IgD-negative memory B cell (primary cell): Measurements from ENCODE around the gene NELFB. TPM values are rescaled to one million over a fixed set of nuclear protein-coding genes. Genes with fewer than 3 reads are reported as not detected.

Experiments
- H3K27ac Mint-ChIP-seq, 3 donors: one replicate each; pipeline ENCODE4 v1.8.0; 2020 to 2022; ENCODE audit warnings: mild to moderate bottlenecking in 3 of 3, mixed read lengths in 3 of 3, moderate library complexity in 1 of 3
- H3K27me3 Mint-ChIP-seq: one replicate; pipeline ENCODE4 v1.8.0; 2021; ENCODE audit warnings: mixed read lengths
- H3K36me3 Mint-ChIP-seq: one replicate; pipeline ENCODE4 v1.8.0; 2020; ENCODE audit warnings: mild to moderate bottlenecking, mixed read lengths
- H3K4me1 Mint-ChIP-seq, 3 donors: one replicate each; pipeline ENCODE4 v1.8.0; 2020 to 2022; ENCODE audit warnings: mixed read lengths in 3 of 3, mild to moderate bottlenecking in 1 of 3
- H3K4me3 Mint-ChIP-seq, 4 donors: one replicate each; pipeline ENCODE4 v1.8.0; 2020 to 2022; ENCODE audit warnings: mild to moderate bottlenecking in 4 of 4, mixed read lengths in 4 of 4, moderate library complexity in 3 of 4
- H3K9me3 Mint-ChIP-seq, 3 donors: one replicate each; pipeline ENCODE4 v1.8.0; 2020 to 2021; ENCODE audit warnings: mixed read lengths in 3 of 3, mild to moderate bottlenecking in 1 of 3
- polyA plus RNA-seq: library from polyadenylated mRNA; unstranded; fragments of 300-500 nt; fragmentation: Illumina TruSeq; gene quantifications from one replicate; pipeline ENCODE4 v1.2.3, GENCODE V29; 2021

Gene NELFB
- polyA plus RNA-seq, 1 donor from 2014 or later = 34.2 TPM

DNA sequence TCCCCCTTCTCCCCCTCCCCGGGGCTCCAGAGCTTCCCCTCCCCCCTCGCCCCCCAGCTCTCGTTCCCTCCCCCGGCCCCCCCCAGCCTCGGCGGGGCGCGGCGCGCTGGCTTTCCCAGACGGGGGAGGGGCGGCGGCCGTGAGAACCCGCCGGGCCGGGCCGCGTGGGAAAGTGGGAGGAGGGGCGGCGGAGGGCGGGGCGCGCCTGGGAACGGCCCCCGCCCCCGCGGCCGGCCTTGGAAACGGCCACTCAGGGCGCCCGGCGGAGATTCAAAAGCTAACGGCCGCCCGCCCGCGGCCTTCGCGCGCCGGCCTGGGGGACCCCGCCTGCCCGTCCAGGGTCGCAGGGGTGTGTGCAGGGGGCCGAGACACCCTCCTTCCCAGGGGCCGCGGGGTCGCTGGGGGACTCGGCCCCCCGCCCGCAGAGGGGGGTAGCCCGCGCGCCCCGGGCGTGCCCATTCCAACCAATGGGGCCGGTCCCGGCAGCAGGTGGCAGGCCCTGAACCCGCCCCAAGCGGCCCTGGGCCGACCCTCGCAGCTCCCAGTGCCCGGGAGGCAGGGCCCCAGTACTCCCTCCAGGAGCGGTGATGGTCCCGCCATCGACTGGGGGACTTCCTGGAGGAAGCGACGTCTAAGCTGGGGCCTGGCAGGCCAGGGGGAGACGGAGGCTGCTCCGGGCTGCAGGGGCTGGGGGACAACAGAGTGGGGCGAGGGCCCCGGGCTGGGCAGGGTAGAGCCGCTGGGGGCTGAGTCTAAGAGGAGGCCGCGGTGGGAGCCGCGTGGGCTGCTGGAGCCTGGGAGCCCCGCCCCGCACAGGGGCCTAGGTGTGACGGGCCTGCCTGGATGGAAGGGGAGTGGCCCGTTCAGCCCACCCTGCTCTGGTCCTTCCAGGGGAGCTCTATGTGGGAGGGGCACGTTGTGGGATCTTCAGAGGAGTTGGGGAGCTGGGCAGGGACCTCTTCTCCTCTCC lies 61.2 kb downstream of the NELFB start:
- Mint-ChIP-seq H3K4me3 (peak overlapping the region in 1 of 4 donors; percentile 3), H3K9me3 (no peaks in the 10 kb centered on the region)

DNA sequence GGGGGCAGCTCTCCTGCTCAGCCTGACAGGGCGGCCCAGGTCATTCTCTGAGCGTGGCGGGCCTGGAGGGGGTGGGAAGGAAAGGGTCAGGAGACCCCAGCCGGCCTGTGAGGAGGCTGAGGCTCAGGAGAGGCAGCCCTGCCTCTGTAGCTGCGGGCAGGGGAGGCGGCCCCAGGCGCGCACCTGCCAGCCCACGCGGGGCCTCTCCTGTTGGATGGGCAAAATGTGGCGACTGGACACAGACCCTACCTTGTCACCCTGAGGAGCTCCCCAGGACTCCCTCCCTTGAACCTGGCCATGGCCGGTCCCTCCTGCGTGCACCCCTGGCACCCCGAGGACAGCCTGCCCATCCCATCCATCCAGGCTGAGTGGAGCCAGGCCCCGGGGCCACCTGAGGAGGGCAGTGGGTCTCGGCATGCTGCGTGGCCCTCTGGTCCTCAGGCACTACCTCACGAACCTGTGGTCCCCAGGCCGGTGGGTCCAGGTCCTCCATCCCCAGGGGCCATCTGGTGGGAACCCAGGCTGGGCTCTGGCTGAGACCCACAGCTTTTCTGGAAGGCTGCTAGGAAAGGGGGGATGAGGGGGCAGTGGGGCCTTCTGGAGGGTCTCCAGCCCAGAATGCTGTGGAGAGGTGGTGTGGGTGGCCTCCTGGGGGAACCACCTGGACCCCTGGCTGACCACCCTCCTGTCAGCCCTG lies 62.0 kb downstream of the NELFB start:
- peak overlapping the region in 1 of 4 donors; percentile 3 for H3K4me3 Mint-ChIP-seq
- H3K27ac Mint-ChIP-seq = no peak overlapping the region
- H3K27me3 Mint-ChIP-seq = peaks cover 2% of the 10 kb centered on the region
- H3K9me3 Mint-ChIP-seq = no peaks in the 10 kb centered on the region
- H3K36me3 Mint-ChIP-seq = no peaks in the 10 kb centered on the region
- peaks cover 0 to 3% (median 3%) of the 10 kb centered on the region in 3 donors for H3K4me1 Mint-ChIP-seq

More for the DNA sequence above, 61.2 kb downstream of the NELFB start:
- peaks cover 0 to 3% (median 3%) of the 10 kb centered on the region in 3 donors for H3K4me1 Mint-ChIP-seq
- H3K27me3 Mint-ChIP-seq = peaks cover 2% of the 10 kb centered on the region
- H3K36me3 Mint-ChIP-seq = no peaks in the 10 kb centered on the region
- no peak overlapping the region for H3K27ac Mint-ChIP-seq

DNA sequence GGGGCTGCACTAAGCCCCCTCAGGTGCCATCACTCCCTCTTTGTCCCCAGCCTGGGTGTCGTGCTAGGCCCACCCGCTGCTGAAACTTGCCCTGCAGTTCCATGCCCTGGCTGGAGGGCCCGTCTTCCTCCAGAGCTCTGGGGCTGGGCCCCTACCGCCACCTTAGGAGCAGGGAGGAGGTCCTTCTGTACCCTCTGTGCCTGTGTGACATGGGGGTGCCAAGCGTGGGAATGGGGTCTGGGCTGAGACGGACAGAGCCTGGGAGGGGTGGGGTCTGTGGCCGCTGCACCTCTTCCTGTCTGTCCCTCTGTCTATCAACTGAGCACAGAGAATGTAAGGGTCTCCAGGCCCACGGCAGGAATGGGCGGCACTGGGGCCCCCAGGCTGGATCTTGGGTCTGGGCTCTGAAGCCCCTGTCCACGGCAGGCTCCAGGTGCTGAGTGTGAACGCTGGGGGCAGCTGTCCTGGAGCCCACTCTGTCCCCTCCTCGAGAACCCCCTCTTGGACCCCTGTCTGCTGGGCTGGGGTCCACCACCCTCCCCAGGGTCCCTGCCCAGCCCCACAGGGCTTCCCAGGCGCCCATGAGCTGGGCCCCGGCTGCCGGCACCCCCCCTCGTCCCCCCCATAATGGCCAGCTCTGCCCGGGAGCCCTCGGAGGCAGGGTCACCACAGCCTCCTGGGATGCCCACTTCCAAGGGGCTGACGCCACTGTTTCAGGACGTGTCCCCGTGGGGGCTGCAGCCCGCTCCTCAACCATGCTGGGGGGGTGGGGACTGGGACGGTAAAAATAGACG lies 62.8 kb downstream of the NELFB start:
- peaks cover 0 to 3% (median 3%) of the 10 kb centered on the region in 3 donors for H3K4me1 Mint-ChIP-seq
- no peaks in the 10 kb centered on the region for H3K36me3 Mint-ChIP-seq
- no peaks in the 10 kb centered on the region for H3K9me3 Mint-ChIP-seq
- peaks cover 2% of the 10 kb centered on the region for H3K27me3 Mint-ChIP-seq
- H3K27ac Mint-ChIP-seq = no peak overlapping the region
- no peak overlapping the region for H3K4me3 Mint-ChIP-seq

GRCh38 chr9:137318602-137319001 lies 63.5 kb downstream of the NELFB start:
- Mint-ChIP-seq H3K4me3 (no peak overlapping the region), H3K36me3 (no peaks in the 10 kb centered on the region), H3K27me3 (peaks cover 2% of the 10 kb centered on the region), H3K4me1 (peaks cover 0 to 3% (median 3%) of the 10 kb centered on the region in 3 donors), H3K9me3 (no peaks in the 10 kb centered on the region), H3K27ac (no peak overlapping the region)

GRCh38 chr9:137319011-137319738 lies 64.0 kb downstream of the NELFB start:
- H3K27me3 Mint-ChIP-seq = peaks cover 2% of the 10 kb centered on the region
- H3K27ac Mint-ChIP-seq = peak overlapping the region in 1 of 3 donors; percentile 4
- H3K9me3 Mint-ChIP-seq = no peaks in the 10 kb centered on the region
- no peak overlapping the region for H3K4me3 Mint-ChIP-seq
- no peaks in the 10 kb centered on the region for H3K36me3 Mint-ChIP-seq
- peaks cover 0 to 3% (median 3%) of the 10 kb centered on the region in 3 donors for H3K4me1 Mint-ChIP-seq

GRCh38 chr9:137319739-137320551 lies 64.8 kb downstream of the NELFB start:
- no peaks in the 10 kb centered on the region for H3K36me3 Mint-ChIP-seq
- H3K4me1 Mint-ChIP-seq = peaks cover 0 to 3% (median 3%) of the 10 kb centered on the region in 3 donors
- H3K27me3 Mint-ChIP-seq = peaks cover 2% of the 10 kb centered on the region
- H3K4me3 Mint-ChIP-seq = peak overlapping the region in 1 of 4 donors; percentile 86
- peak overlapping the region in 1 of 3 donors; percentile 57 for H3K27ac Mint-ChIP-seq
- H3K9me3 Mint-ChIP-seq = no peaks in the 10 kb centered on the region

- H3K27ac Mint-ChIP-seq = peak overlapping the region; percentile 23 to 68 (median 57)
- H3K4me3 Mint-ChIP-seq = peak overlapping the region; percentile 43 to 86 (median 67)
- peaks cover 2% of the 10 kb centered on the region for H3K27me3 Mint-ChIP-seq
- no peaks in the 10 kb centered on the region for H3K9me3 Mint-ChIP-seq
- H3K36me3 Mint-ChIP-seq = no peaks in the 10 kb centered on the region
- H3K4me1 Mint-ChIP-seq = peaks cover 0 to 5% (median 3%) of the 10 kb centered on the region in 3 donors
Observed at GRCh38 chr9:137320555-137321384, 65.6 kb downstream of the NELFB start.

GRCh38 chr9:137321726-137322361 lies 66.7 kb downstream of the NELFB start:
- Mint-ChIP-seq H3K36me3 (no peaks in the 10 kb centered on the region), H3K4me1 (peaks cover 5 to 12% (median 12%) of the 10 kb centered on the region in 3 donors), H3K27me3 (peaks cover 2% of the 10 kb centered on the region), H3K27ac (peak overlapping the region in 1 of 3 donors; percentile 46), H3K4me3 (no peak overlapping the region), H3K9me3 (peaks cover 0 to 2% (median 2%) of the 10 kb centered on the region in 3 donors)

Other genes with a start within 250 kb of the NELFB start
- 3.9 TPM for gene ABCA2, start 227.1 kb upstream of the NELFB start, polyA plus RNA-seq
- gene FUT7, start 223.2 kb upstream of the NELFB start, polyA plus RNA-seq = 26.6 TPM
- 2.0 TPM for gene NPDC1, start 209.2 kb upstream of the NELFB start, polyA plus RNA-seq
- gene ENTPD2, start 201.3 kb upstream of the NELFB start, polyA plus RNA-seq = not detected
- gene SAPCD2, start 184.8 kb upstream of the NELFB start, polyA plus RNA-seq = 0.38 TPM
- 3.0 TPM for gene UAP1L1, start 177.8 kb upstream of the NELFB start, polyA plus RNA-seq
- gene MAN1B1, start 168.3 kb upstream of the NELFB start, polyA plus RNA-seq = 27.5 TPM
- gene DPP7, start 140.6 kb upstream of the NELFB start, polyA plus RNA-seq = 110 TPM
- not detected for gene GRIN1, start 116.2 kb upstream of the NELFB start, polyA plus RNA-seq
- not detected for gene LRRC26, start 85.3 kb upstream of the NELFB start, polyA plus RNA-seq
- not detected for gene TMEM210, start 83.3 kb upstream of the NELFB start, polyA plus RNA-seq
- gene ANAPC2, start 66.8 kb upstream of the NELFB start, polyA plus RNA-seq = 6.2 TPM
- 139 TPM for gene SSNA1, start 66.7 kb upstream of the NELFB start, polyA plus RNA-seq
- 0.66 TPM for gene TPRN, start 54.6 kb upstream of the NELFB start, polyA plus RNA-seq
- 106 TPM for gene TMEM203, start 49.7 kb upstream of the NELFB start, polyA plus RNA-seq
- 7.6 TPM for gene NDOR1, start 49.6 kb upstream of the NELFB start, polyA plus RNA-seq
- not detected for gene RNF208, start 33.1 kb upstream of the NELFB start, polyA plus RNA-seq
- gene CYSRT1, start 30.2 kb upstream of the NELFB start, polyA plus RNA-seq = not detected
- not detected for gene RNF224, start 27.8 kb upstream of the NELFB start, polyA plus RNA-seq
- gene SLC34A3, start 24.4 kb upstream of the NELFB start, polyA plus RNA-seq = not detected
- 88.4 TPM for gene TUBB4B, start 14.0 kb upstream of the NELFB start, polyA plus RNA-seq
- gene STPG3, start 4.0 kb upstream of the NELFB start, polyA plus RNA-seq = not detected
- gene TOR4A, start 22.4 kb downstream of the NELFB start, polyA plus RNA-seq = 8.9 TPM
- not detected for gene NRARP, start 46.9 kb downstream of the NELFB start, polyA plus RNA-seq
- gene EXD3, start 167.8 kb downstream of the NELFB start, polyA plus RNA-seq = 5.6 TPM
- gene NOXA1, start 168.1 kb downstream of the NELFB start, polyA plus RNA-seq = 1.4 TPM
- gene ENTPD8, start 186.0 kb downstream of the NELFB start, polyA plus RNA-seq = not detected
- gene NSMF, start 204.0 kb downstream of the NELFB start, polyA plus RNA-seq = 3.4 TPM